Measurements from ENCODE around the gene MKI67.
"Not testable (repeated sequence)": the region's sequence is repeated elsewhere in the genome, so short reads cannot be mapped to it uniquely, and the experiment has no call there.

DNA sequence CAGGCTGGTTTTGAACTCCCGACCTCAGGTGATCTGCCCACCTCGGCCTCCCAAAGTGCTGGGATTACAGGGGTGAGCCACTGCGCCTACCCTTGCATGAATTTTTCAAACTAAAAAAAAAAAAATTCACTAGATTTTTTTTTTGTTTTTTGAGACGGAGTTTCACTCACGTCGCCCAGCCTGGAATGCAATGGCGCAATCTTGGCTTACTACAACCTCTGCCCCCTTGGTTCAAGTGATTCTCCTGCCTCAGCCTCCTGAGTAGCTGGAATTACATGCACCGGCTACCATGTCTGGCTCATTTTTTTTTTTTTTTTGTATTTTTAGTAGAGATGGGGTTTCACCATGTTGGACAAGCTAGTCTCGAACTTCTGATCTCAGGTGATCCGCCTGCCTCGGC lies 12.2 kb upstream of the MKI67 start:
- not testable (repeated sequence) for TF ChIP-seq POLR2A (IDR thresholded peaks at IDR 0.05; ENCODE audit: low read length); EP300 (IDR thresholded peaks at IDR 0.05); RARB (CRISPR knock-in tag; IDR thresholded peaks at IDR 0.05); ZC3H11A (IDR thresholded peaks at IDR 0.05); TP53 (CRISPR knock-in tag; IDR thresholded peaks at IDR 0.05); CBX2 (IDR thresholded peaks at IDR 0.05; ENCODE audit: borderline replicate concordance, low read depth); NR3C1 (IDR thresholded peaks at IDR 0.05); KDM5A (IDR thresholded peaks at IDR 0.05); JUNB (IDR thresholded peaks at IDR 0.05)
- TF ChIP-seq, protein P1, sequence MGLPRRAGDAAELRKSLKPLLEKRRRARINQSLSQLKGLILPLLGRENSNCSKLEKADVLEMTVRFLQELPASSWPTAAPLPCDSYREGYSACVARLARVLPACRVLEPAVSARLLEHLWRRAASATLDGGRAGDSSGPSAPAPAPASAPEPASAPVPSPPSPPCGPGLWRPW (IDR thresholded peaks at IDR 0.05): not testable (repeated sequence)
- TF ChIP-seq, protein P2, sequence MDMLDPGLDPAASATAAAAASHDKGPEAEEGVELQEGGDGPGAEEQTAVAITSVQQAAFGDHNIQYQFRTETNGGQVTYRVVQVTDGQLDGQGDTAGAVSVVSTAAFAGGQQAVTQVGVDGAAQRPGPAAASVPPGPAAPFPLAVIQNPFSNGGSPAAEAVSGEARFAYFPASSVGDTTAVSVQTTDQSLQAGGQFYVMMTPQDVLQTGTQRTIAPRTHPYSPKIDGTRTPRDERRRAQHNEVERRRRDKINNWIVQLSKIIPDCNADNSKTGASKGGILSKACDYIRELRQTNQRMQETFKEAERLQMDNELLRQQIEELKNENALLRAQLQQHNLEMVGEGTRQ (IDR thresholded peaks at IDR 0.05): not testable (repeated sequence)
- TF ChIP-seq, protein P3, sequence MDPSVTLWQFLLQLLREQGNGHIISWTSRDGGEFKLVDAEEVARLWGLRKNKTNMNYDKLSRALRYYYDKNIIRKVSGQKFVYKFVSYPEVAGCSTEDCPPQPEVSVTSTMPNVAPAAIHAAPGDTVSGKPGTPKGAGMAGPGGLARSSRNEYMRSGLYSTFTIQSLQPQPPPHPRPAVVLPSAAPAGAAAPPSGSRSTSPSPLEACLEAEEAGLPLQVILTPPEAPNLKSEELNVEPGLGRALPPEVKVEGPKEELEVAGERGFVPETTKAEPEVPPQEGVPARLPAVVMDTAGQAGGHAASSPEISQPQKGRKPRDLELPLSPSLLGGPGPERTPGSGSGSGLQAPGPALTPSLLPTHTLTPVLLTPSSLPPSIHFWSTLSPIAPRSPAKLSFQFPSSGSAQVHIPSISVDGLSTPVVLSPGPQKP (IDR thresholded peaks at IDR 0.05; ENCODE audit: low read depth, low read length): not testable (repeated sequence)
- TF ChIP-seq, protein P4, sequence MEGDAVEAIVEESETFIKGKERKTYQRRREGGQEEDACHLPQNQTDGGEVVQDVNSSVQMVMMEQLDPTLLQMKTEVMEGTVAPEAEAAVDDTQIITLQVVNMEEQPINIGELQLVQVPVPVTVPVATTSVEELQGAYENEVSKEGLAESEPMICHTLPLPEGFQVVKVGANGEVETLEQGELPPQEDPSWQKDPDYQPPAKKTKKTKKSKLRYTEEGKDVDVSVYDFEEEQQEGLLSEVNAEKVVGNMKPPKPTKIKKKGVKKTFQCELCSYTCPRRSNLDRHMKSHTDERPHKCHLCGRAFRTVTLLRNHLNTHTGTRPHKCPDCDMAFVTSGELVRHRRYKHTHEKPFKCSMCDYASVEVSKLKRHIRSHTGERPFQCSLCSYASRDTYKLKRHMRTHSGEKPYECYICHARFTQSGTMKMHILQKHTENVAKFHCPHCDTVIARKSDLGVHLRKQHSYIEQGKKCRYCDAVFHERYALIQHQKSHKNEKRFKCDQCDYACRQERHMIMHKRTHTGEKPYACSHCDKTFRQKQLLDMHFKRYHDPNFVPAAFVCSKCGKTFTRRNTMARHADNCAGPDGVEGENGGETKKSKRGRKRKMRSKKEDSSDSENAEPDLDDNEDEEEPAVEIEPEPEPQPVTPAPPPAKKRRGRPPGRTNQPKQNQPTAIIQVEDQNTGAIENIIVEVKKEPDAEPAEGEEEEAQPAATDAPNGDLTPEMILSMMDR (IDR thresholded peaks at IDR 0.05): not testable (repeated sequence)
